NT2/D1 (cell line): Measurements from ENCODE around the gene ASMTL.

Experiments used
- DNase-seq: peaks from one replicate; pipeline ENCODE4 v3.0.0-alpha.2; 2011; ENCODE audit warnings: low read depth, low spot score
- H3K27me3 ChIP-seq: 2 replicates; pipeline ENCODE4 v1.6.0; 2011; ENCODE audit warnings: mild to moderate bottlenecking; ENCODE audit not compliant: insufficient read length, insufficient read depth
- H3K36me3 ChIP-seq: 2 replicates; pipeline ENCODE4 v1.6.1; 2011; ENCODE audit warnings: mild to moderate bottlenecking, low read length, mixed read lengths; ENCODE audit not compliant: insufficient read depth, insufficient read length
- H3K4me1 ChIP-seq: 2 replicates; pipeline ENCODE4 v1.5.1; 2011; ENCODE audit not compliant: insufficient read depth, insufficient read length
- H3K4me3 ChIP-seq: 2 replicates; pipeline ENCODE4 v1.5.1; 2011; ENCODE audit warnings: low read depth; ENCODE audit not compliant: insufficient read length
- H3K9ac ChIP-seq: 2 replicates; pipeline ENCODE4 v1.6.0; 2011; ENCODE audit warnings: low read depth; ENCODE audit not compliant: insufficient read length
- H3K9me3 ChIP-seq: 2 replicates; pipeline ENCODE4 v1.5.1; 2011; ENCODE audit warnings: mild to moderate bottlenecking, low read length; ENCODE audit not compliant: insufficient read depth
- SUZ12 ChIP-seq: IDR thresholded peaks from 2 replicates; pipeline ENCODE4 v1.6.1; 2011; ENCODE audit not compliant: insufficient read length, insufficient read depth; ENCODE audit errors: extremely low read depth
- YY1 ChIP-seq: IDR thresholded peaks from 2 replicates; pipeline ENCODE4 v1.6.1; 2011; ENCODE audit not compliant: insufficient read length, insufficient read depth
- ZNF274 ChIP-seq: IDR thresholded peaks from 2 replicates; pipeline ENCODE4 v1.6.1; 2011; ENCODE audit warnings: mild to moderate bottlenecking, low read depth, low read length

Gene ASMTL, protein sequence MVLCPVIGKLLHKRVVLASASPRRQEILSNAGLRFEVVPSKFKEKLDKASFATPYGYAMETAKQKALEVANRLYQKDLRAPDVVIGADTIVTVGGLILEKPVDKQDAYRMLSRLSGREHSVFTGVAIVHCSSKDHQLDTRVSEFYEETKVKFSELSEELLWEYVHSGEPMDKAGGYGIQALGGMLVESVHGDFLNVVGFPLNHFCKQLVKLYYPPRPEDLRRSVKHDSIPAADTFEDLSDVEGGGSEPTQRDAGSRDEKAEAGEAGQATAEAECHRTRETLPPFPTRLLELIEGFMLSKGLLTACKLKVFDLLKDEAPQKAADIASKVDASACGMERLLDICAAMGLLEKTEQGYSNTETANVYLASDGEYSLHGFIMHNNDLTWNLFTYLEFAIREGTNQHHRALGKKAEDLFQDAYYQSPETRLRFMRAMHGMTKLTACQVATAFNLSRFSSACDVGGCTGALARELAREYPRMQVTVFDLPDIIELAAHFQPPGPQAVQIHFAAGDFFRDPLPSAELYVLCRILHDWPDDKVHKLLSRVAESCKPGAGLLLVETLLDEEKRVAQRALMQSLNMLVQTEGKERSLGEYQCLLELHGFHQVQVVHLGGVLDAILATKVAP

DNA sequence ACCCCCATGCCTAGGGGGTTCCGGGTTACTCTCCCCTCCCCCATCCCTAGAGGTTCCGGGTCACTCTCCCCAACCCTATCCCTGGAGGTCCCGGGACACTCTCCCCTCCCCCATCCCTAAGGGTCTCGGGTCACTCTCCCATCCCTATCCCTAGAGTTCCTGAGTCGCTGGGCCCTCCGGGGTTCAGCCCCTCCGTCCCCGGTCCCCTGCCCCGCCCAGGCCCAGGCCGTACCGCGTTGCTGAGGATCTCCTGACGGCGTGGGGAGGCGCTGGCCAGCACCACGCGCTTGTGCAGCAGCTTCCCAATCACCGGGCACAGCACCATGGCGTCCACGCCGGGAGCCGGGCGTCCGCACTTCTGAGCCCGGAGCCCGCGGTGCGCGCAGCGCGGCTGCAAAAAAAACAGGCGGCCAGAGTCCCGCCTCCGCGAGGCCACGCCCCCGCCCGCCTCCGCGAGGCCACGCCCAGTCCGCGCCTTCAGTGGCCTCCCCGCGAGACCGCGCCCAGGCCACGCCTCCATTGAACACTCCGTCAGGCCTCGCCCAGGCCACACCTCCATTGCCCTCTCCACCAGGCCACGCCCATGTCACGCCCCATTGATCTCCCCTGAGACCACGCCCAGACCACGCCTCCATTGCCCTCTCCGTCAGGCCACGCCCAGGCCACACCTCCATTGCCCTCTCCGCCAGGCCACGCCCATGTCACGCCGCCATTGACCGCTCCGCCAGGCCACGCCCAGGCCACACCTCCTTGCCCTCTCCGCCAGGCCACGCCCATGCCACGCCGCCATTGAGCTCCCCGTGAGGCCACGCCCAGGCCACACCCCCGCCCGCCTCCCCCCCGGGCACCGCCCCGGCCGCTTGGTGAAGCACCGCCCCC lies at the start of gene ASMTL:
Gene ASMTL, minus strand, starts transcription at position 394 of the 879 bp plus-strand sequence. Its CDS starts 69 bp downstream, at position 325.
- peaks cover 26% of the 10 kb centered on the region for H3K9me3 ChIP-seq
- peak within 1 kb of the TSS; percentile 92 for H3K9ac ChIP-seq
- H3K27me3 ChIP-seq: no peaks in the 10 kb centered on the region
- peaks cover 21% of the 10 kb centered on the region for H3K36me3 ChIP-seq
- H3K4me1 ChIP-seq: peaks cover 2% of the 10 kb centered on the region
- peak; percentile 96 for DNase-seq
- H3K4me3 ChIP-seq: peak within 1 kb of the TSS; percentile 85
- TF ChIP-seq ZNF274: no peak
- no peak for TF ChIP-seq SUZ12
- TF ChIP-seq YY1: no peak

DNA sequence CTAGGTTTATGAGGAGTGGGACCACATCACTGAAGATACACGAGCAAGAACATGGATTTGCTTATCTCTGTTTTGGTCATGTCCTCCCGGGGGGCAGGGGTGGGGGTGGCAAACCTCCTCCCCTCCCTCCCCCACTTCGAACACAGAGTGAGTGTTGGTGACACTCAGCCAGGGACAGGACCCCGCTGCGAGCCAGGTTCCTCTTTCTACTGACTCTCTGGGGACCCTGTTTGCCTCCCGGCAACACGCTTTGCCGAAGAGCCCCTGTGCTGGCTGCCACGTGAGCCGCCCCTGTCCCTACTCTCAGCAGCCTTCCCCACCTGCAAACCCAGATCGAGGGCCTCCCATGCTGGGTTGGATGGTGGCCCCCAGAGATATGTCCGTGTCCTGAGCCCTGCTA lies 49.5 kb upstream of the ASMTL start:
- Histone ChIP-seq H3K9me3 (no peaks in the 10 kb centered on the region), H3K27me3 (no peaks in the 10 kb centered on the region), H3K4me1 (no peaks in the 10 kb centered on the region), H3K36me3 (no peaks in the 10 kb centered on the region), H3K9ac (no peak overlapping the region), H3K4me3 (no peak overlapping the region)
- TF ChIP-seq SUZ12 (no peak), ZNF274 (no peak), YY1 (no peak)
- DNase-seq: no peak

DNA sequence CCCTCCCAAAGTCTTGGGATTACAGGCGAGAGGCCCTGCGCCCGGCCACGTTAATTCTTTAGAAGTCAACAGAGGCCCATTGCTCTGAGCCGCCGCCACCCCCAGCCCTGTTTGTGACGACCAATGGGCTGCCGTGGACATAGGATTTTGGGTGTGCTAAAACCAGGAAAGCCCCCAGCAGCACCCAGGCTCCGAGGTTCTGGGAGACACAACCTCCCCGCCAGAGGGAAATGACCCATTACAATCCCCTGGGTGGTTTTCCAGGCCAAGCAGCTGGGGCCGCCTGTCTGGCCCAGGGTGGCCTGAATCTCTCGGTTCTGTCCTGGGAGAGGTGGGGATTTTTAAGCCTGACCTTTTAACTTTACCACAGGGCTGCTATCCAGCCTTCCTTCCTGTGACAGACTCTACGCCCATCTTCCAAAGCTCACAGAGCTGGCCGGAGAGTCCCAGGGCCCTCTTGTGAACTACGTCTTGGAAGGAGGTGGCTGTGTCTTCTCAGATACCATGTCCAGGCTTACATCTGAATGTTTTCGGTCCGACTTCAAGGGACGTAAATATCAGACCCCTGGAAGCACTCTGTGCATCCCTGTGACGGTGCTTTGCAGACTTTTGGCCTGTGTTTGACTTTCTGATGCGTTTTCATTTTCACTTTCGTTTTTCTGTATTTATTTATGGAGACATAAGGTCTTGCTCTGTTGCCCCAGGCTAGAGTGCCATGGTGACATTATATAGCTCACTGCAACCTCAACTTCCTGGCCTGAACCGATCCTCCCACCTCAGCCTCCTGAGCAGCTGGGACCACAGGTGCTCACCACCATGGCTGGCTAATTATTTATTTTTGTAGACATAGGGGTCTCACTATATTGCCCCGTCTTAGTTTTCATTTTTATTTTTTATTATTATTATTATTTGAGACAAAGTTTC lies 48.3 kb upstream of the ASMTL start:
- H3K36me3 ChIP-seq: no peaks in the 10 kb centered on the region
- DNase-seq: no peak
- TF ChIP-seq ZNF274 (no peak), SUZ12 (no peak), YY1 (no peak)
- no peaks in the 10 kb centered on the region for H3K4me1 ChIP-seq
- no peak overlapping the region for H3K4me3 ChIP-seq
- H3K9me3 ChIP-seq: no peaks in the 10 kb centered on the region
- H3K27me3 ChIP-seq: no peaks in the 10 kb centered on the region
- H3K9ac ChIP-seq: no peak overlapping the region

DNA sequence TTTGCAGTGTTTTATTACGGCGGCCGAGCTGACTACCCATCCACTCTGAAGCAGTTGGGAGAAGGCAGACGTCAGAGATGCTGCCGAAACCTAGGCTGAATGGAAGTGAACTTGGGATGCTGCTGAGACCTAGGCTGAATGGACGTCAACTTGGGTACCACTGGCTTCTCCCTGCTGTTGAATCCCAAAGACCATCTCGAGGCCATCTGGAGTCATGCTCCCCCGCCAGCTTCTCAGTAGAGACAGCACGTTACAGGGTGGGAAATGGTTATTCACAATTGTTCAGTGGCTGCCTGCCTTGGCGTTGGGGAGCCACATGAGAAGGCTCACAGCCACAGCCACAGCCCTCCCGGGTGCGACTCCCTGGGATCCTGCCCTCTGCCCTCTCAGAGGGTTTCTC lies 43.4 kb upstream of the ASMTL start:
- Histone ChIP-seq H3K9me3 (no peaks in the 10 kb centered on the region; the same call in 1 of the 2 replicates), H3K9ac (no peak overlapping the region), H3K4me3 (no peak overlapping the region), H3K27me3 (no peaks in the 10 kb centered on the region), H3K4me1 (no peaks in the 10 kb centered on the region), H3K36me3 (no peaks in the 10 kb centered on the region)
- TF ChIP-seq YY1: no peak
- TF ChIP-seq SUZ12: no peak
- DNase-seq: no peak

DNA sequence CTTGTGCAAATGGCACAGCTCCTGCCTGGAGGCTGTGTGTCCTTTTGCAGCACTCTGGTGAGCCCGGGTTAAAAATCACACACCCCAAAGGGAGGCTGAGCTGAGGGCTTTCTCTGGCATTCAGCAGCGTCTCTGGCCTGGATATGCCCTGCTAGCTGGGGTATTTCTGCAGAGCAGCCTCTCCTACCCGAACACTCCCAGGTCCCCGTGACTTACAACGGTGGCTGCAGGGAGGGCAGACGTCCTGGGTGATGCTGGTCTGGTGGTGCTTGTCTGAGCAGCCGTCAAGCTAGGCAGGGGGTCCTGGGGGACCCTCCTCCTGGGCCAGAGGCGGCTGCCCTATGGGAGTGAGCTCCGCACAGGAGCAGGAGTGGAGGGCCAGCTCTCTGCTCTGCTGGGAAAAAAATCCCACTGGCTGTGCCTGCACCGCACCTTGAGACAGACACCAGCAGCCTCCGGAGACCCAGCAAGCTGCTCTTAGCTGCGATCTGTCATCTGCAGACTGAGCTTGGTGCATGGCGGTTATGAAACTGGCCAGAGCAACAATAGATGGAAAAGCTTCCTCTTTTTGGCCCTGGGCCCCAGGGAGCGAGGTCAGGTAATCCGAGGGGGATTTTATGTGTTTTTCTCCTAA lies 41.3 kb upstream of the ASMTL start:
- Histone ChIP-seq H3K4me3 (no peak overlapping the region), H3K27me3 (no peaks in the 10 kb centered on the region), H3K36me3 (no peaks in the 10 kb centered on the region)

DNA sequence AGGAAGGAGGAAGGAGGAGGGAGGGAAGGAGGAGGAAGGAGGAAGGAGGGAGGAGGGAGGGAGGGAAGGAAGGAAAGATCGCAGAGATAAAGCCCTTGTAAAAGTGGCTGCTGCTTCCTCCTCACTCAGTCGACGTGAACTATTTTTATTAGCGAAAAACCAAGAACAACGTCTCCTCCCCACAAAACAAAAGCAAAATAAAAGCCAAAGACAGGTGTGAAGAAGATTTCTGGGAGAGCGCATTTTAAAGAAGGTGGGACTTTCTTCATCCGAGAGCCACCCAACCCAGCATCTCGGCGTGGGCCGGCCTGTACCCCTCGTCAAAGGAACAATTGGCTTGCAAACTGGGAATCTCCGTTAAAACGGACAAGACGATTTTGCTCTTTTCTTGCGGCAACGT lies 40.7 kb upstream of the ASMTL start:
- H3K4me1 ChIP-seq: no peaks in the 10 kb centered on the region
- H3K9ac ChIP-seq: peak overlapping the region; percentile 34
- no peak for DNase-seq
- H3K27me3 ChIP-seq: no peaks in the 10 kb centered on the region
- H3K9me3 ChIP-seq: no peaks in the 10 kb centered on the region; the same call in 1 of the 2 replicates
- no peak for TF ChIP-seq YY1
- TF ChIP-seq SUZ12: no peak
- no peak for TF ChIP-seq ZNF274
- no peak overlapping the region for H3K4me3 ChIP-seq
- no peaks in the 10 kb centered on the region for H3K36me3 ChIP-seq

More for the DNA sequence above, 41.3 kb upstream of the ASMTL start:
- Histone ChIP-seq H3K9ac (peak overlapping the region; percentile 34), H3K9me3 (no peaks in the 10 kb centered on the region; the same call in 1 of the 2 replicates), H3K4me1 (no peaks in the 10 kb centered on the region)
- no peak for TF ChIP-seq ZNF274
- no peak for TF ChIP-seq SUZ12
- TF ChIP-seq YY1: no peak
- no peak for DNase-seq
